SK-N-SH treated with all-trans-retinoic acid at 6 μM for 48 hours (cell line): ENCODE measurements around the gene C6orf136.

Experiments used
- ATAC-seq: fragments of 200-7000 bp; cut with Tn5 transposase; 3 replicates; pipeline ENCODE4 v1.9.1; 2020; ENCODE audit warnings: mild to moderate bottlenecking, moderate library complexity
- ARNTL ChIP-seq: fragments of 450-650 bp; formaldehyde crosslinking; IDR thresholded peaks from 2 replicates; pipeline ENCODE4 v1.5.0; 2020; ENCODE audit warnings: low read depth, mild to moderate bottlenecking, moderate library complexity, borderline replicate concordance
- CREB5 ChIP-seq: fragments of 250-450 bp; sonication (Bioruptor Pico); IDR thresholded peaks from 2 replicates; pipeline ENCODE4 v1.5.1; 2020; ENCODE audit warnings: low read depth, mild to moderate bottlenecking, moderate library complexity
- CSDC2 ChIP-seq: fragments of 250-450 bp; sonication (Bioruptor Pico); IDR thresholded peaks from 2 replicates; pipeline ENCODE4 v1.5.0; 2020; ENCODE audit warnings: mild to moderate bottlenecking, moderate library complexity
- ESRRG ChIP-seq: fragments of 250-450 bp; sonication (Bioruptor Pico); IDR thresholded peaks from 2 replicates; pipeline ENCODE4 v1.6.1; 2021; ENCODE audit warnings: mild to moderate bottlenecking
- ISL1 ChIP-seq: fragments of 250-450 bp; sonication (Bioruptor Pico); IDR thresholded peaks from 2 replicates; pipeline ENCODE4 v2.1.2; 2022; ENCODE audit warnings: mild to moderate bottlenecking, moderate library complexity
- PATZ1 ChIP-seq: fragments of 250-450 bp; sonication (Bioruptor Pico); IDR thresholded peaks from 2 replicates; pipeline ENCODE4 v1.8.0; 2020; ENCODE audit warnings: mild to moderate bottlenecking, moderate library complexity, borderline replicate concordance
- PPARA ChIP-seq: fragments of 250-450 bp; sonication (Bioruptor Pico); IDR thresholded peaks from 2 replicates; pipeline ENCODE4 v1.5.0; 2020; ENCODE audit warnings: mild to moderate bottlenecking, borderline replicate concordance
- RARB ChIP-seq: fragments of 250-450 bp; sonication (Bioruptor Pico); IDR thresholded peaks from 2 replicates; pipeline ENCODE4 v1.8.0; 2021; ENCODE audit warnings: mild to moderate bottlenecking, moderate library complexity
- SNAI2 ChIP-seq: fragments of 250-450 bp; sonication (Bioruptor Pico); IDR thresholded peaks from 2 replicates; pipeline ENCODE4 v1.5.0; 2020; ENCODE audit warnings: mild to moderate bottlenecking, moderate library complexity
- TCF4 ChIP-seq: fragments of 250-450 bp; sonication (Bioruptor Pico); IDR thresholded peaks from 2 replicates; pipeline ENCODE4 v1.8.0; 2021; ENCODE audit warnings: mild to moderate bottlenecking, moderate library complexity, borderline replicate concordance
- TSHZ2 ChIP-seq: fragments of 250-450 bp; sonication (Bioruptor Pico); IDR thresholded peaks from 2 replicates; pipeline ENCODE4 v1.5.0; 2020; ENCODE audit warnings: mild to moderate bottlenecking, moderate library complexity
- ZC3H10 ChIP-seq: fragments of 250-450 bp; sonication (Bioruptor Pico); IDR thresholded peaks from 2 replicates; pipeline ENCODE4 v1.5.1; 2021; ENCODE audit warnings: mild to moderate bottlenecking, moderate library complexity
- ZFP3 ChIP-seq: fragments of 250-450 bp; sonication (Bioruptor Pico); IDR thresholded peaks from 2 replicates; pipeline ENCODE4 v1.5.0; 2020; ENCODE audit warnings: mild to moderate bottlenecking, moderate library complexity
- ZFP30 ChIP-seq: fragments of 450-650 bp; formaldehyde crosslinking; IDR thresholded peaks from 2 replicates; pipeline ENCODE4 v1.5.0; 2022; ENCODE audit warnings: mild to moderate bottlenecking, moderate library complexity
- ZNF565 ChIP-seq: fragments of 450-650 bp; formaldehyde crosslinking; conservative IDR thresholded peaks from 2 replicates; pipeline ENCODE4 v1.5.0; 2020; ENCODE audit warnings: low read depth, mild to moderate bottlenecking, moderate library complexity
- ZNF70 ChIP-seq: fragments of 450-650 bp; formaldehyde crosslinking; IDR thresholded peaks from 2 replicates; pipeline ENCODE4 v1.5.0; 2020; ENCODE audit warnings: mild to moderate bottlenecking, moderate library complexity
- ZNF8 ChIP-seq: fragments of 450-650 bp; formaldehyde crosslinking; IDR thresholded peaks from 2 replicates; pipeline ENCODE4 v1.5.0; 2020; ENCODE audit warnings: mild to moderate bottlenecking, moderate library complexity
- TF ChIP-seq, protein P1 (sequence below): fragments of 250-450 bp; sonication (Bioruptor Pico); IDR thresholded peaks from 2 replicates; pipeline ENCODE4 v1.8.0; 2021; ENCODE audit warnings: low read depth, mild to moderate bottlenecking, moderate library complexity, borderline replicate concordance
- TF ChIP-seq, protein P2 (sequence below): fragments of 250-450 bp; sonication (Bioruptor Pico); IDR thresholded peaks from 2 replicates; pipeline ENCODE4 v1.5.1; 2021; ENCODE audit warnings: mild to moderate bottlenecking, moderate library complexity

Gene C6orf136

GRCh38 chr6:30615219-30615957, 31.5 kb upstream of the C6orf136 start (continued):
- TF ChIP-seq, protein P1, sequence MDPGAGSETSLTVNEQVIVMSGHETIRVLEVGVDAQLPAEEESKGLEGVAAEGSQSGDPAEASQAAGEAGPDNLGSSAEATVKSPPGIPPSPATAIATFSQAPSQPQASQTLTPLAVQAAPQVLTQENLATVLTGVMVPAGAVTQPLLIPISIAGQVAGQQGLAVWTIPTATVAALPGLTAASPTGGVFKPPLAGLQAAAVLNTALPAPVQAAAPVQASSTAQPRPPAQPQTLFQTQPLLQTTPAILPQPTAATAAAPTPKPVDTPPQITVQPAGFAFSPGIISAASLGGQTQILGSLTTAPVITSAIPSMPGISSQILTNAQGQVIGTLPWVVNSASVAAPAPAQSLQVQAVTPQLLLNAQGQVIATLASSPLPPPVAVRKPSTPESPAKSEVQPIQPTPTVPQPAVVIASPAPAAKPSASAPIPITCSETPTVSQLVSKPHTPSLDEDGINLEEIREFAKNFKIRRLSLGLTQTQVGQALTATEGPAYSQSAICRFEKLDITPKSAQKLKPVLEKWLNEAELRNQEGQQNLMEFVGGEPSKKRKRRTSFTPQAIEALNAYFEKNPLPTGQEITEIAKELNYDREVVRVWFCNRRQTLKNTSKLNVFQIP: peak; percentile 6; the same call in 1 of the 2 replicates
- TF ChIP-seq SNAI2 (CRISPR knock-in tag) (no peak), CREB5 (CRISPR knock-in tag) (peak; percentile 52; the same call in 1 of the 2 replicates), CSDC2 (CRISPR knock-in tag) (no peak; the same call in 1 of the 2 replicates), ZNF565 (CRISPR knock-in tag) (no peak), ESRRG (CRISPR knock-in tag) (peak; percentile 86), PATZ1 (CRISPR knock-in tag) (peak; percentile 89), TCF4 (no peak), ZNF8 (CRISPR knock-in tag) (no peak), ISL1 (CRISPR knock-in tag) (no peak)

- ATAC-seq: no peak
- TF ChIP-seq ZNF8 (CRISPR knock-in tag) (0 out of 2 replicates have a peak, but pooled peaks have one; percentile 16), RARB (CRISPR knock-in tag) (no peak), SNAI2 (CRISPR knock-in tag) (peak; percentile 61; the same call in 1 of the 2 replicates), CREB5 (CRISPR knock-in tag) (0 out of 2 replicates have a peak, but pooled peaks have one; percentile 9), ARNTL (CRISPR knock-in tag) (0 out of 2 replicates have a peak, but pooled peaks have one; percentile 7), ZC3H10 (CRISPR knock-in tag) (peak; percentile 5), PPARA (CRISPR knock-in tag) (no peak)
These were observed 30.7 kb upstream of the C6orf136 start for GRCh38 chr6:30615958-30616810.

DNA sequence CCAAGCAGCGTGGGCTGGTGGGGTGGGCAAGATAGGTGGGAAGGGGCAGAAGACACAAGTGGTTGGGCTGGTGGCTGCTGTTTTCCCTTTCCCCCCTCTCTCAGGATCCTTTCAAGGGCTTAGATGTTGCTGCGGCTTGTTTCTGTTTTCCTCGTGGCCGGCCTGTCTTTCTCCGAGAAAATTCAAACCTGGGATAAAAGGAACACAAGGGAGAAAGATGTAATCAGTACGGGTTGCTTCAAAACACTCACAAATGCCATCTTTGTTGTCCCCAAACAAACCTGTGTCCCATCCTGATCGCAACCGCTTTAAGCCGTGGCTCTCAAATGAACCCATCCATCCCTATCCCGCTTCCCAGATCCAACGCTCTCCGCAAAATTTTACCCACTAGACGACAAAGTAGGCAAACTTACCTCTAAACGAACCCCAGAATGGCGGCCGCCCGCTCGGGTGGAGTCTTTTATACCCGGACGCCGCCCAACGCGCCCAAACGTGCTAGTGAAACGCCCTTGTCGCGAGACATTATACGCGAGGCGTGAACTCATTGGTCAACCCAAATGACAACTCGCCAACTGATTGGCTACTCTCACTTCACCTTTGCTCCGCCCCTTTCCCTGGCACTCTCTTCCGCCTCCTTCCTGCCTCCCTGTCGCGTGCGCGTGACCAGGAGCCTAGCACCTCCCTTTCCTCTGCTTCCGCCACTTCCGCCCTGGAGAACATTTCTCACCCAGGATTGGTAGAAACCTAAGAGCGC, 29.9 kb upstream of the C6orf136 start, which contains the start of gene PPP1R10:
Gene PPP1R10 (minus strand): TSS at position 433 of the 754 bp plus-strand sequence. CDS start 7,299 bp downstream, outside the sequence.
- ATAC-seq: peak; percentile 73
- TF ChIP-seq ISL1 (CRISPR knock-in tag) (no peak), TCF4 (no peak), ZFP3 (CRISPR knock-in tag) (no peak; the same call in 1 of the 2 replicates), ZFP30 (CRISPR knock-in tag) (0 out of 2 replicates have a peak, but pooled peaks have one; percentile 54), ARNTL (CRISPR knock-in tag) (no peak), TSHZ2 (no peak), RARB (CRISPR knock-in tag) (peak; percentile 98), ZNF70 (no peak), SNAI2 (CRISPR knock-in tag) (no peak), ZNF8 (CRISPR knock-in tag) (no peak), ESRRG (CRISPR knock-in tag) (peak; percentile 97), CREB5 (CRISPR knock-in tag) (peak; percentile 85)
- TF ChIP-seq, protein P2, sequence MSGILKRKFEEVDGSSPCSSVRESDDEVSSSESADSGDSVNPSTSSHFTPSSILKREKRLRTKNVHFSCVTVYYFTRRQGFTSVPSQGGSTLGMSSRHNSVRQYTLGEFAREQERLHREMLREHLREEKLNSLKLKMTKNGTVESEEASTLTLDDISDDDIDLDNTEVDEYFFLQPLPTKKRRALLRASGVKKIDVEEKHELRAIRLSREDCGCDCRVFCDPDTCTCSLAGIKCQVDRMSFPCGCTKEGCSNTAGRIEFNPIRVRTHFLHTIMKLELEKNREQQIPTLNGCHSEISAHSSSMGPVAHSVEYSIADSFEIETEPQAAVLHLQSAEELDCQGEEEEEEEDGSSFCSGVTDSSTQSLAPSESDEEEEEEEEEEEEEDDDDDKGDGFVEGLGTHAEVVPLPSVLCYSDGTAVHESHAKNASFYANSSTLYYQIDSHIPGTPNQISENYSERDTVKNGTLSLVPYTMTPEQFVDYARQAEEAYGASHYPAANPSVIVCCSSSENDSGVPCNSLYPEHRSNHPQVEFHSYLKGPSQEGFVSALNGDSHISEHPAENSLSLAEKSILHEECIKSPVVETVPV (CRISPR knock-in tag): peak; percentile 93
